GM12864 (cell line): ENCODE results near the gene XRCC4.

Experiments
- DNase-seq: peaks from one replicate; pipeline ENCODE4 v3.0.0-alpha.2; 2011; ENCODE audit warnings: low read depth
- H3K4me3 ChIP-seq: 2 replicates; pipeline ENCODE4 v1.5.1; 2011; ENCODE audit warnings: mild to moderate bottlenecking, low read depth, low read length, control low read depth
- TF ChIP-seq, protein P1 (sequence below): IDR thresholded peaks from 2 replicates; pipeline ENCODE4 v1.5.1; 2011; ENCODE audit warnings: low read depth, mild to moderate bottlenecking, moderate library complexity, low read length, control low read depth, inconsistent platforms; ENCODE audit errors: missing control alignments

Gene XRCC4

DNA sequence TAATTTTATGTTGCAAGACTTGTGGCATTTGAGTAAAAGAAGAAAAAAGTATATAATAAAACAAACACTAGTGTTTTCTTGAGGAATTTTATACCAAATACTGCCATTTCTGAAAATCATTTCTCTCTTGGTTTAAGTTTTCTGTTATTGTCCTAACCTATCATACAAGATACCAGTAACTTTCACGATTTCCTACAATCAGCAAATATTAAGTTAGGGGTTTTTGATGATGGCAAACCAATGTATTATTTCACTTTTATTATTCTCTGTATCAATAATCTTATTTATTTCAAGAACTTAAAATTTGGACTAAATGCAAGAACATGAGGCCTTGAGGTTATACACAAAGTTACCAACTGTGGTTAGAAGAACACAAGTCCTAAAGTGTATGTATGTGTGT lies 285.2 kb downstream of the XRCC4 start:
- DNase-seq: no peak
- TF ChIP-seq, protein P1, sequence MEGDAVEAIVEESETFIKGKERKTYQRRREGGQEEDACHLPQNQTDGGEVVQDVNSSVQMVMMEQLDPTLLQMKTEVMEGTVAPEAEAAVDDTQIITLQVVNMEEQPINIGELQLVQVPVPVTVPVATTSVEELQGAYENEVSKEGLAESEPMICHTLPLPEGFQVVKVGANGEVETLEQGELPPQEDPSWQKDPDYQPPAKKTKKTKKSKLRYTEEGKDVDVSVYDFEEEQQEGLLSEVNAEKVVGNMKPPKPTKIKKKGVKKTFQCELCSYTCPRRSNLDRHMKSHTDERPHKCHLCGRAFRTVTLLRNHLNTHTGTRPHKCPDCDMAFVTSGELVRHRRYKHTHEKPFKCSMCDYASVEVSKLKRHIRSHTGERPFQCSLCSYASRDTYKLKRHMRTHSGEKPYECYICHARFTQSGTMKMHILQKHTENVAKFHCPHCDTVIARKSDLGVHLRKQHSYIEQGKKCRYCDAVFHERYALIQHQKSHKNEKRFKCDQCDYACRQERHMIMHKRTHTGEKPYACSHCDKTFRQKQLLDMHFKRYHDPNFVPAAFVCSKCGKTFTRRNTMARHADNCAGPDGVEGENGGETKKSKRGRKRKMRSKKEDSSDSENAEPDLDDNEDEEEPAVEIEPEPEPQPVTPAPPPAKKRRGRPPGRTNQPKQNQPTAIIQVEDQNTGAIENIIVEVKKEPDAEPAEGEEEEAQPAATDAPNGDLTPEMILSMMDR: no peak
- no peak overlapping the region for H3K4me3 ChIP-seq

DNA sequence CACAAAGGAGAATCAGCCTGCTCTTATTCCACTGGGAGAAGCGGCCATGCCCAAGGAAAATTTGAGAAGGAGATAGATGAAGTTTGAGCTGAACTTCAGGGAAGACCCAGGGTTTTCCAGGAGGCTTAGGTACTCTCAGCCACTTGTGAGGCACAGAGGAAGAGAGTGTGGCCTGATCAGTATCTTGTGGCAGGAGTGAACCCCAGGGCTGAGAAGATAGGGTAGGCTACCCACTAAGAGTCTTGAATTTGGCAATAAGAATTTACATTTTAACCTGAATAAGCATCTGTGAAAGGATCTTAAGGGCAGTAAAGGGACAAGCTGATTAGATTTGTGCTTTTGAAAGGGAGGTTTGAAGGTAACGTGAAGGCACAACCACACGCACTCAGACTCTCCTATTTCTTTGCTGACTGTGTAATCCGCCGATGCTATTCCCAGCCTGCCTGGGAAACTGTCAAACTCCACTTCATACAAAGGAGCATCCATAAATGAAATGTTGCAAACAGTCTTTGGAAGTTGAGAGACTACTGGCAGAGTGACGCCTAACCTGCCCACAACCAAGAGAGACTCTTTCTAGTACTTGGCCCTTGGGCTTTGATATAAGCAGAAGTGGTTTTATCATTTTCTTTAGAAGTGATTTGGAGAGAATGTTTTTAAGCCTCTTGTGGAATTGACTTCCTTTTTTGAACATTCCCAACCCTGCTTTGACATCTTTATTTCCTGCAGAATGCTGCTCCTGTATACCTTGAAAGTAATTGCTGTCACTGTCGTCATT lies 286.0 kb downstream of the XRCC4 start:
- no peak overlapping the region for H3K4me3 ChIP-seq
- TF ChIP-seq, protein P1: no peak
- no peak for DNase-seq

DNA sequence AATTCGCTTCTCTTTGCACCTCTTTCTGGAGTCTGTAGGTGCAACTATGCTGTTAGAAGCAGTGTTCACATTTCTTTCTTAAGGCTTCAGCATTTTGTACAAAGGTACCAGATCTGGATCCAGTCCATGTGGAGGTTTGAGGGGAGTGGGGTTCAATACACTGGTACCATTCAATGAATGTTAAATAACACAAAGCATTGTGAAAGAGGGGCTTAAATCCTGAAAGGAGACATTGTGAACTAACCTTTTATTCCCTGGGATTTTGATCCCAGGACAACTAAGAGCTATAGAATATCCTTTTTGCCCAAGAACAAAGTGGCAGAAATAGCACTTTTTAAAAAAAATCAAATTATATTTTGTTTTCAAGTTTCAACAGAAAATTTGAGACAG lies 286.5 kb downstream of the XRCC4 start:
- DNase-seq: no peak
- TF ChIP-seq, protein P1: no peak
- no peak overlapping the region for H3K4me3 ChIP-seq

DNA sequence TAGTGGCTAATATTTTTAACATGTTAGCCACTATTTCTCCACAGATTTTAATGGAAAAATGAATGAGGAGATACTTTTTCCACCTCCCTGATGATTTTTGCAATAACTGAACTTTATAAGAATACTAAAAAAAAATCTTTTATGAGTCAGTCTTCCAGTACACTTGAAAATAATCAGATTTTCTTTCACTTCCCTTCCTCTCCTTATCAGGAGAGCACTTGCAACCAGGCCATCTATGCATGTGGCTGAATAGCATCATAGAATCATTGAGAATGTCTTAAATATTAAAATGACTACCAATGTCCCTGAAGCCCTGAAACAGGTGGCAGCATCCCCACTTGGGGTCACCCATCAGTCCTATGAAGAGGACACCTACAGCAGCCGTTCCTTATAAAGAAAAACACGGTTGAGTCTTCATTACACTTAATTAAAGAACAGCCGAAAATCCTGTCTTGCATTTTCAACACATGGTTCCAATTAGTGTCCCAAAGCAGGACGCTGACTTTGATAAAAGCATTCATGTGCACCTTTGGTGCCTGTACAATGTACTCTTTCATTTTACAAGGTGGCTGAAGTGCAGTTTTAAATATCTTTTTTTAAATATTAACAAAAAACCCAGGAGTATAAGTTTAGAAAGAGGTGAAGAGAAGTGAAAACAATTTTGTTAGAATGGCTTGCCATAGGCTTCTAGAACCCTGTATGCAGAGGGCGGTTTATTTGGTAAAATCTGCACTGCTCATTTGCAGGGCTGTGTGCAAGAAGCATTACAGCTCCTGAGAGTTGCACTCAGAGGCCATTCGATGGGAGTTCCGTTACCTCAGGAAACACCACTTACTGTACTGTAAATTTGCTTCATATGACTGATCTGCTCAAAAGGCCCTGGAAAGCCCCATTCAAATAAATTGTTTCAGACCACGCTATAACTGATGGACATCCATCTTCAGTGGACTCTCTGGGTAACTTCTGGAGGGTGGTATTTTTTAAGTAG lies 287.3 kb downstream of the XRCC4 start:
- H3K4me3 ChIP-seq: no peak overlapping the region; the same call in 1 of the 2 replicates
- TF ChIP-seq, protein P1: no peak
- peak; percentile 47 for DNase-seq

DNA sequence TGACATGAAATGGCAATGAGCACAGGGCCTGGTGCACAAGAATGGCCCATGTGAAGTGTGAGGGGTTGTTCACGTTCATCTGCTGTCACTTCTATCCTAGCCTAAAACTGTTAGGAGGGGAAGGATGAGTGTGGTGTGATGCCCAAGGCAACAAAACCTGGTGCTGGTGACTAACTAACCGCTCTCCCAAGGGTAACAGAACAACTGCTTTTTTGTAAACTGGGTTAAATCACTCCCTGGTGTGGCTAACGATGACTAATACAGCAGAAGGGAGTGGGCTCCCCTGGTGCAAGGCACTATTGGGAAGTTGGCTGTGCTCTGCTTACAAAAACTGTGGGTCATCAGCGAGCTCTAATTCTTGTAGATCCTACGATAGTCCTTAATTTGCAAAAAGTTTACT lies 291.0 kb downstream of the XRCC4 start:
- H3K4me3 ChIP-seq: no peak overlapping the region
- no peak for DNase-seq
- TF ChIP-seq, protein P1: no peak

DNA sequence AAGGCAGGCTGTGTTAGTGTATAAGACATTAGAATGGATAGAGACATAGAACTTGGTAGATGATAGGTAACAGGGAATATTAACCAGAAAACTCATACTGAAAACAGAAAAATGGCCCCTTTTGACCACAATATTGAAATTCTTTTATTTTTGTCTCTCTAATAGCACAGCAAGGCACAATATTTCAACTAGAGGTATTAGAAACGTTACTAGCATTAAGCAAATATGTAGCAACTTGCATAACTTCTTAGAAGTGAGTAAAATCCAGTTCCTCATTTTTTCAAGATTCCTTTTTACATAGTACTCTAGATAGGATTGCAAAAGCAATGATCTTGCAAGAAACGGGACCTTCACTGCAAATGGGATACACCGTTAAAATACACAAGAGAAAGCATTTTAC lies 291.5 kb downstream of the XRCC4 start:
- DNase-seq: no peak
- no peak overlapping the region for H3K4me3 ChIP-seq

More for the DNA sequence above, 291.5 kb downstream of the XRCC4 start:
- TF ChIP-seq, protein P1: no peak
